ENCODE measurements around the gene CSMD2.
"Not testable (repeated sequence)": the region's sequence is repeated elsewhere in the genome, so short reads cannot be mapped to it uniquely, and the experiment has no call there.

The CSMD2 gene

GRCh38 chr1:34050709-34051485 lies 114.1 kb downstream of the CSMD2 start:
- DNase-seq = no peak

GRCh38 chr1:34049994-34050393 lies 115.0 kb downstream of the CSMD2 start:
- DNase-seq = no peak

GRCh38 chr1:34049477-34049876 lies 115.6 kb downstream of the CSMD2 start:
- DNase-seq = no peak

- DNase-seq = no peak
These were observed 127.2 kb downstream of the CSMD2 start for GRCh38 chr1:34037856-34038255.

GRCh38 chr1:34037109-34037508 lies 127.9 kb downstream of the CSMD2 start:
- no peak for DNase-seq

- no peak for DNase-seq
These were observed 131.0 kb downstream of the CSMD2 start for GRCh38 chr1:34034036-34034435.

GRCh38 chr1:34029954-34030353 lies 135.1 kb downstream of the CSMD2 start:
- DNase-seq = no peak

- DNase-seq = no peak
These were observed 135.5 kb downstream of the CSMD2 start for GRCh38 chr1:34029515-34029914.

- no peak for DNase-seq
These were observed 136.5 kb downstream of the CSMD2 start for GRCh38 chr1:34028381-34029055.

GRCh38 chr1:34025675-34026074 lies 139.4 kb downstream of the CSMD2 start:
- DNase-seq = no peak

GRCh38 chr1:34024485-34024884 lies 140.5 kb downstream of the CSMD2 start:
- DNase-seq = no peak

- no peak for DNase-seq
These were observed 145.1 kb downstream of the CSMD2 start for GRCh38 chr1:34019741-34020552.

- DNase-seq = no peak
These were observed 146.7 kb downstream of the CSMD2 start for GRCh38 chr1:34018285-34018684.

- not testable (repeated sequence) for DNase-seq
These were observed 148.7 kb downstream of the CSMD2 start for GRCh38 chr1:34016281-34016680.

GRCh38 chr1:34013958-34014737 lies 150.9 kb downstream of the CSMD2 start:
- no peak for DNase-seq

- no peak for DNase-seq
These were observed 151.9 kb downstream of the CSMD2 start for GRCh38 chr1:34013136-34013535.

- DNase-seq = no peak
These were observed 155.6 kb downstream of the CSMD2 start for GRCh38 chr1:34009340-34009985.

- no peak for DNase-seq
These were observed 157.3 kb downstream of the CSMD2 start for GRCh38 chr1:34007760-34008159.

- DNase-seq = no peak
These were observed 159.7 kb downstream of the CSMD2 start for GRCh38 chr1:34005309-34005708.

GRCh38 chr1:34002810-34003209 lies 162.2 kb downstream of the CSMD2 start:
- DNase-seq = no peak

GRCh38 chr1:33997127-33998036 lies 167.6 kb downstream of the CSMD2 start:
- no peak for DNase-seq

Measured in stimulated activated CD4-positive, alpha-beta T cell treated with anti-CD3 and anti-CD28 coated beads, Interleukin-4, amount 100 ng/mL, for 1 hour (primary cell).